GM19397 (cell line): ENCODE results near the gene CEP95.
"Not testable (repeated sequence)": the region's sequence is repeated elsewhere in the genome, so short reads cannot be mapped to it uniquely, and the experiment has no call there.

Source experiments
- ATAC-seq: cut with Tn5 transposase; IDR thresholded peaks from one replicate; pipeline ENCODE4 v1.9.1; 2021; ENCODE audit warnings: mild to moderate bottlenecking, moderate library complexity; ENCODE audit not compliant: unreplicated experiment

Gene CEP95

GRCh38 chr17:64565563-64565962, 58.8 kb downstream of the CEP95 start:
- no peak for ATAC-seq

- no peak for ATAC-seq
These were observed 65.0 kb downstream of the CEP95 start for GRCh38 chr17:64571746-64572145.

GRCh38 chr17:64572682-64573154, 65.9 kb downstream of the CEP95 start:
- no peak for ATAC-seq

GRCh38 chr17:64573214-64573613, 66.4 kb downstream of the CEP95 start:
- no peak for ATAC-seq

- ATAC-seq = no peak
These were observed 67.9 kb downstream of the CEP95 start for GRCh38 chr17:64574646-64575045.

- ATAC-seq = no peak
These were observed 68.7 kb downstream of the CEP95 start for GRCh38 chr17:64575431-64575830.

GRCh38 chr17:64577025-64577424, 70.2 kb downstream of the CEP95 start:
- not testable (repeated sequence) for ATAC-seq

GRCh38 chr17:64579917-64580316, 73.1 kb downstream of the CEP95 start:
- ATAC-seq = no peak

- ATAC-seq = no peak
These were observed 73.9 kb downstream of the CEP95 start for GRCh38 chr17:64580384-64581315.

GRCh38 chr17:64583038-64583437, 76.3 kb downstream of the CEP95 start:
- ATAC-seq = no peak

GRCh38 chr17:64585146-64585545, 78.4 kb downstream of the CEP95 start:
- ATAC-seq = no peak
